HepG2 (cell line): ENCODE data around the gene GNAL. TPM values are rescaled to one million over a fixed set of nuclear protein-coding genes. Genes with fewer than 3 reads are reported as not detected.

Experiments
- ATAC-seq: fragments of 200-7000 bp; cut with Tn5 transposase; 3 replicates; pipeline ENCODE4 v1.9.1; 2020; ENCODE audit warnings: mild to moderate bottlenecking, moderate library complexity
- BruUV-seq: library from RNA; stranded (reverse); fragments of 400-500 nt; replicated peaks from 2 replicates; lab custom pipeline; 2021; lab: Mats Ljungman, UMichigan
- CTCF ChIA-PET: fragments of 300-600 bp; formaldehyde crosslinking; extraction: SDS; loops from one replicate; lab custom pipeline; 2021; ENCODE audit warnings: low total read pairs, inconsistent platforms, low intra/inter-chr PET ratio; lab: Yijun Ruan, JAX
- POLR2A ChIA-PET: fragments of 350-600 bp; sonication (Branson Sonifier 250); formaldehyde crosslinking; loops from one replicate; lab custom pipeline; 2020; ENCODE audit warnings: antibody characterized with exemption, inconsistent platforms; lab: Yijun Ruan, JAX
- DNase-seq: peaks from one replicate; pipeline ENCODE4 v3.0.0-alpha.2; 2015; ENCODE audit warnings: low spot score
- FAIRE-seq: peaks from 3 replicates; lab custom pipeline; 2011; peaks lifted over from hg19 to GRCh38; lab: Jason Lieb, UNC
- H2AFZ ChIP-seq: one replicate; pipeline ENCODE4 v1.6.1; 2011; ENCODE audit warnings: low read length, inconsistent platforms
- H3K27ac ChIP-seq: fragments of 300-600 bp; 3 replicates; pipeline ENCODE4 v1.8.0; 2011; ENCODE audit warnings: mixed run types, mild to moderate bottlenecking, mixed read lengths, low read length, inconsistent platforms; ENCODE audit not compliant: insufficient read depth; ENCODE audit errors: extremely low read length
- H3K27me3 ChIP-seq, 2 experiments: fragments of 200-600 bp in 1 of 2; 2 replicates in 1 of 2; 3 replicates in 1 of 2; pipeline versions ENCODE4 v1.6.0 to v1.8.0; 2011; ENCODE audit warnings: low read length in 2 of 2, mild to moderate bottlenecking in 2 of 2, moderate library complexity in 2 of 2, inconsistent platforms in 1 of 2; ENCODE audit not compliant: insufficient read depth in 2 of 2, control insufficient read depth in 1 of 2
- H3K36me3 ChIP-seq, 2 experiments: fragments of 200-600 bp in 1 of 2; replicated peaks in 1 of 2; 2 replicates in 1 of 2; 3 replicates in 1 of 2; pipeline versions ENCODE4 v1.5.1 to v1.8.0; 2011; ENCODE audit warnings: low read length in 2 of 2, inconsistent platforms in 1 of 2; ENCODE audit not compliant: insufficient read depth in 2 of 2, control insufficient read depth in 1 of 2
- H3K4me1 ChIP-seq: 2 replicates; pipeline ENCODE4 v1.5.1; 2012; ENCODE audit warnings: low read length, inconsistent platforms; ENCODE audit not compliant: insufficient read depth
- H3K4me2 ChIP-seq: 2 replicates; pipeline ENCODE4 v1.6.0; 2011; ENCODE audit warnings: low read depth, low read length, inconsistent platforms
- H3K4me3 ChIP-seq, 3 experiments: fragments of 200-600 bp in 1 of 3; sonication (generic), shearing (Covaris generic) in 1 of 3; replicated peaks in 1 of 3; 2 replicates each; pipeline ENCODE4 v1.5.1; 2011 to 2016; ENCODE audit warnings: low read length in 3 of 3, inconsistent platforms in 2 of 3, low read depth in 2 of 3, mild to moderate bottlenecking in 2 of 3, control low read depth in 1 of 3, mixed read lengths in 1 of 3; ENCODE audit not compliant: insufficient read depth in 1 of 3
- H3K79me2 ChIP-seq: one replicate; pipeline ENCODE4 v1.6.1; 2011; ENCODE audit warnings: low read length, inconsistent platforms; ENCODE audit not compliant: insufficient read depth
- H3K9ac ChIP-seq: 2 replicates; pipeline ENCODE4 v1.6.0; 2011; ENCODE audit warnings: mild to moderate bottlenecking, low read depth, low read length, inconsistent platforms; ENCODE audit not compliant: insufficient read depth
- H3K9me3 ChIP-seq: 2 replicates; pipeline ENCODE4 v1.5.1; 2012; ENCODE audit warnings: mild to moderate bottlenecking, low read length
- H4K20me1 ChIP-seq: 2 replicates; pipeline ENCODE4 v1.6.0; 2011; ENCODE audit warnings: inconsistent platforms, mild to moderate bottlenecking, low read length, moderate library complexity; ENCODE audit not compliant: insufficient read depth
- ATF7-NPFF ChIP-seq: sonication (generic); formaldehyde crosslinking; IDR thresholded peaks from 2 replicates; pipeline ENCODE4 v1.8.1; 2023; ENCODE audit warnings: mild to moderate bottlenecking, low read depth, missing genetic modification reagents, moderate library complexity
- ERF ChIP-seq: IDR thresholded peaks from 2 replicates; pipeline ENCODE4 v1.6.1; 2018; ENCODE audit warnings: missing biosample characterization, missing genetic modification reagents
- HNRNPUL1 ChIP-seq: fragments of 200-400 bp; formaldehyde crosslinking; IDR thresholded peaks from 2 replicates; pipeline ENCODE4 v1.6.1; 2017; ENCODE audit warnings: low read depth, mild to moderate bottlenecking, low read length, moderate library complexity
- KAT2B ChIP-seq: fragments of 150-350 bp; IDR thresholded peaks from 2 replicates; pipeline ENCODE4 v1.6.1; 2014; ENCODE audit warnings: low read depth, low read length, borderline replicate concordance
- PAX8 ChIP-seq: sonication (generic); formaldehyde crosslinking; IDR thresholded peaks from 2 replicates; pipeline ENCODE4 v1.8.0; 2022; ENCODE audit warnings: mild to moderate bottlenecking, missing genetic modification reagents, borderline replicate concordance
- PRMT3 ChIP-seq: sonication (generic); formaldehyde crosslinking; IDR thresholded peaks from 2 replicates; pipeline ENCODE4 v1.8.1; 2022; ENCODE audit warnings: low read depth, mild to moderate bottlenecking, moderate library complexity, missing genetic modification reagents, borderline replicate concordance
- RAD51 ChIP-seq: fragments of 450-650 bp; IDR thresholded peaks from 2 replicates; pipeline ENCODE4 v1.6.1; 2016; ENCODE audit warnings: borderline replicate concordance
- SOX5 ChIP-seq: IDR thresholded peaks from 2 replicates; pipeline ENCODE4 v1.6.1; 2016; ENCODE audit warnings: borderline replicate concordance
- SSRP1 ChIP-seq: IDR thresholded peaks from 2 replicates; pipeline ENCODE4 v1.6.1; 2016; ENCODE audit warnings: control low read depth
- ZFP36L1 ChIP-seq: sonication (generic); formaldehyde crosslinking; IDR thresholded peaks from 2 replicates; pipeline ENCODE4 v1.8.0; 2022; ENCODE audit warnings: mild to moderate bottlenecking, missing genetic modification reagents, moderate library complexity
- ZNF121 ChIP-seq: sonication (generic); formaldehyde crosslinking; IDR thresholded peaks from 2 replicates; pipeline ENCODE4 v1.5.0; 2020; ENCODE audit warnings: mild to moderate bottlenecking, missing genetic modification reagents
- ZNF547 ChIP-seq: sonication (generic); formaldehyde crosslinking; IDR thresholded peaks from 2 replicates; pipeline ENCODE4 v1.5.1; 2020; ENCODE audit warnings: mild to moderate bottlenecking, missing genetic modification reagents
- ZNF605 ChIP-seq: sonication (generic); formaldehyde crosslinking; IDR thresholded peaks from 2 replicates; pipeline ENCODE4 v1.8.0; 2022; ENCODE audit warnings: mild to moderate bottlenecking, missing genetic modification reagents
- ZNF775 ChIP-seq: sonication (generic); formaldehyde crosslinking; IDR thresholded peaks from 2 replicates; pipeline ENCODE4 v1.4.0; 2020; ENCODE audit warnings: missing genetic modification reagents, mild to moderate bottlenecking, moderate library complexity, borderline replicate concordance
- WGBS: methylation state at CpG from one replicate; pipeline ENCODE4 v1.1.6; 2017; ENCODE audit warnings: low lambda C conversion rate; 5-methylcytosine and 5-hydroxymethylcytosine counted together
- in situ Hi-C: cut with HindIII; loops from 2 replicates; pipeline ENCODE4 v1.10.0; 2017; ENCODE audit warnings: low pct_unique_long_range_greater_than_20kb; ENCODE audit not compliant: extremely low pct_ligation_motif_present
- intact Hi-C: fragments of 100-400 bp; cut with micrococcal nuclease; formaldehyde crosslinking; loops from one replicate; pipeline ENCODE4 v1.10.0; 2022; ENCODE audit not compliant: unreplicated experiment
- polyA plus RNA-seq, 8 experiments: library from polyadenylated mRNA; depleted of rRNA in 3 of 8; stranded (reverse) in 7 of 8; unstranded in 1 of 8; fragments of >200 nt; fragmentation: Illumina TruSeq in 4 of 8; extraction: Trizol in 4 of 8; gene quantifications; 2 replicates each; pipeline versions ENCODE4 v1.2.1 to v1.2.3, GENCODE V29; 2011 to 2016; ENCODE audit warnings: low read depth in 4 of 8, missing spikeins in 1 of 8, mixed read lengths in 1 of 8; ENCODE audit not compliant: insufficient read depth in 1 of 8
- total RNA-seq, 5 experiments: library from RNA; depleted of rRNA; stranded (reverse); fragments of >200 nt; fragmentation: Illumina TruSeq; extraction: Trizol; gene quantifications; 2 replicates each; pipeline ENCODE4 v1.2.3, GENCODE V29; 2016; ENCODE audit warnings: low read depth in 1 of 5
- TF ChIP-seq, protein P1 (sequence below): sonication (generic); formaldehyde crosslinking; IDR thresholded peaks from 2 replicates; pipeline ENCODE4 v1.5.0; 2020; ENCODE audit warnings: mild to moderate bottlenecking, missing genetic modification reagents
- TF ChIP-seq, protein P2 (sequence below): sonication (generic); formaldehyde crosslinking; IDR thresholded peaks from 2 replicates; pipeline ENCODE4 v1.4.0; 2020; ENCODE audit warnings: mild to moderate bottlenecking, missing genetic modification reagents
- TF ChIP-seq, protein P3 (sequence below): sonication (generic); formaldehyde crosslinking; IDR thresholded peaks from 2 replicates; pipeline ENCODE4 v1.9.0; 2021; ENCODE audit warnings: missing genetic modification reagents, borderline replicate concordance

The GNAL gene
- total and polyA plus RNA-seq, 2 of the 13 experiments (the other 11 are each of a cell fraction or from before 2014, with no cell fraction given), result 0.87 to 1.4 TPM

DNA sequence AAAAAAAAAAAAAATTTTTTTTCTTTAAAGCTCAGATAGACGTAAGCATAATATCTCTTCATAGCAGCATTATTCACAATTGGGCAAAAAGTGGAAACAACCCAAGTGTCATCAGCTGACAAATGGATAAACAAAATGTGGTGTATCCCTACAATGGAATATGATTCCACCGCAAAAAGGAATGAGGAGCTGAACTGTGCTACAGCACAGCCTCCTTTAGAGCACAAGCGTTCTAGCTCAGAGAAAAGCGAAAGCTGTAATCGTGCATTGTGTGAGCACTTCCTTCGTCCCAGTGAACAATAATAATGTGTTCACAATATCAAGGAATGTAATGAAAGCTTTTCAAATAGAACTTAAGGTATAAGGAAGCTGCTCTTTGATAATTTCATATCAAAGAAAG is 150.5 kb downstream of the GNAL start:
- Histone ChIP-seq H2AFZ (no peak overlapping the region), H4K20me1 (no peaks in the 10 kb centered on the region), H3K9me3 (no peaks in the 10 kb centered on the region), H3K27ac (no peak overlapping the region), H3K79me2 (no peaks in the 10 kb centered on the region), H3K27me3 (no peaks in the 10 kb centered on the region), H3K9ac (no peak overlapping the region), H3K36me3 (no peaks in the 10 kb centered on the region), H3K4me1 (peaks cover 22% of the 10 kb centered on the region), H3K4me3 (no peak overlapping the region), H3K4me2 (no peak overlapping the region)
- no peak for DNase-seq
- in situ Hi-C loops, result no loop called here
- CTCF ChIA-PET, result no interaction called here
- intact Hi-C loops, result no loop called here
- POLR2A ChIA-PET, result interaction anchor here (1.1 to 2.7 kb wide), 5 partner anchors 11 to 141 kb away, joined by 3 to 16 read pairs (median 7); partner anchors contain the start of genes CHMP1B and IMPA2
- 88% methylated on average over 6 of the region's 6 CpGs for WGBS
- BruUV-seq, result no TSS peak
- FAIRE-seq, result no peak
- ATAC-seq, result no peak
- TF ChIP-seq, protein P1, sequence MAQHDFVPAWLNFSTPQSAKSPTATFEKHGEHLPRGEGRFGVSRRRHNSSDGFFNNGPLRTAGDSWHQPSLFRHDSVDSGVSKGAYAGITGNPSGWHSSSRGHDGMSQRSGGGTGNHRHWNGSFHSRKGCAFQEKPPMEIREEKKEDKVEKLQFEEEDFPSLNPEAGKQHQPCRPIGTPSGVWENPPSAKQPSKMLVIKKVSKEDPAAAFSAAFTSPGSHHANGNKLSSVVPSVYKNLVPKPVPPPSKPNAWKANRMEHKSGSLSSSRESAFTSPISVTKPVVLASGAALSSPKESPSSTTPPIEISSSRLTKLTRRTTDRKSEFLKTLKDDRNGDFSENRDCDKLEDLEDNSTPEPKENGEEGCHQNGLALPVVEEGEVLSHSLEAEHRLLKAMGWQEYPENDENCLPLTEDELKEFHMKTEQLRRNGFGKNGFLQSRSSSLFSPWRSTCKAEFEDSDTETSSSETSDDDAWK (CRISPR knock-in tag), result no peak
- TF ChIP-seq PRMT3, result no peak
- TF ChIP-seq PAX8 (CRISPR knock-in tag), result no peak
- no peak for TF ChIP-seq ZFP36L1 (CRISPR knock-in tag)
- TF ChIP-seq ATF7-NPFF (CRISPR knock-in tag), result no peak
- TF ChIP-seq ZNF605, result no peak
- TF ChIP-seq, protein P2, sequence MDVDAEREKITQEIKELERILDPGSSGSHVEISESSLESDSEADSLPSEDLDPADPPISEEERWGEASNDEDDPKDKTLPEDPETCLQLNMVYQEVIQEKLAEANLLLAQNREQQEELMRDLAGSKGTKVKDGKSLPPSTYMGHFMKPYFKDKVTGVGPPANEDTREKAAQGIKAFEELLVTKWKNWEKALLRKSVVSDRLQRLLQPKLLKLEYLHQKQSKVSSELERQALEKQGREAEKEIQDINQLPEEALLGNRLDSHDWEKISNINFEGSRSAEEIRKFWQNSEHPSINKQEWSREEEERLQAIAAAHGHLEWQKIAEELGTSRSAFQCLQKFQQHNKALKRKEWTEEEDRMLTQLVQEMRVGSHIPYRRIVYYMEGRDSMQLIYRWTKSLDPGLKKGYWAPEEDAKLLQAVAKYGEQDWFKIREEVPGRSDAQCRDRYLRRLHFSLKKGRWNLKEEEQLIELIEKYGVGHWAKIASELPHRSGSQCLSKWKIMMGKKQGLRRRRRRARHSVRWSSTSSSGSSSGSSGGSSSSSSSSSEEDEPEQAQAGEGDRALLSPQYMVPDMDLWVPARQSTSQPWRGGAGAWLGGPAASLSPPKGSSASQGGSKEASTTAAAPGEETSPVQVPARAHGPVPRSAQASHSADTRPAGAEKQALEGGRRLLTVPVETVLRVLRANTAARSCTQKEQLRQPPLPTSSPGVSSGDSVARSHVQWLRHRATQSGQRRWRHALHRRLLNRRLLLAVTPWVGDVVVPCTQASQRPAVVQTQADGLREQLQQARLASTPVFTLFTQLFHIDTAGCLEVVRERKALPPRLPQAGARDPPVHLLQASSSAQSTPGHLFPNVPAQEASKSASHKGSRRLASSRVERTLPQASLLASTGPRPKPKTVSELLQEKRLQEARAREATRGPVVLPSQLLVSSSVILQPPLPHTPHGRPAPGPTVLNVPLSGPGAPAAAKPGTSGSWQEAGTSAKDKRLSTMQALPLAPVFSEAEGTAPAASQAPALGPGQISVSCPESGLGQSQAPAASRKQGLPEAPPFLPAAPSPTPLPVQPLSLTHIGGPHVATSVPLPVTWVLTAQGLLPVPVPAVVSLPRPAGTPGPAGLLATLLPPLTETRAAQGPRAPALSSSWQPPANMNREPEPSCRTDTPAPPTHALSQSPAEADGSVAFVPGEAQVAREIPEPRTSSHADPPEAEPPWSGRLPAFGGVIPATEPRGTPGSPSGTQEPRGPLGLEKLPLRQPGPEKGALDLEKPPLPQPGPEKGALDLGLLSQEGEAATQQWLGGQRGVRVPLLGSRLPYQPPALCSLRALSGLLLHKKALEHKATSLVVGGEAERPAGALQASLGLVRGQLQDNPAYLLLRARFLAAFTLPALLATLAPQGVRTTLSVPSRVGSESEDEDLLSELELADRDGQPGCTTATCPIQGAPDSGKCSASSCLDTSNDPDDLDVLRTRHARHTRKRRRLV (CRISPR knock-in tag), result no peak
- TF ChIP-seq HNRNPUL1, result no peak
- TF ChIP-seq SSRP1 (CRISPR knock-in tag), result no peak
- TF ChIP-seq ZNF121 (CRISPR knock-in tag), result no peak
- TF ChIP-seq ZNF547, result no peak
- TF ChIP-seq SOX5 (CRISPR knock-in tag), result no peak
- no peak for TF ChIP-seq ERF (CRISPR knock-in tag)
- TF ChIP-seq KAT2B, result no peak
- TF ChIP-seq RAD51, result no peak
- no peak for TF ChIP-seq ZNF775
- TF ChIP-seq, protein P3, sequence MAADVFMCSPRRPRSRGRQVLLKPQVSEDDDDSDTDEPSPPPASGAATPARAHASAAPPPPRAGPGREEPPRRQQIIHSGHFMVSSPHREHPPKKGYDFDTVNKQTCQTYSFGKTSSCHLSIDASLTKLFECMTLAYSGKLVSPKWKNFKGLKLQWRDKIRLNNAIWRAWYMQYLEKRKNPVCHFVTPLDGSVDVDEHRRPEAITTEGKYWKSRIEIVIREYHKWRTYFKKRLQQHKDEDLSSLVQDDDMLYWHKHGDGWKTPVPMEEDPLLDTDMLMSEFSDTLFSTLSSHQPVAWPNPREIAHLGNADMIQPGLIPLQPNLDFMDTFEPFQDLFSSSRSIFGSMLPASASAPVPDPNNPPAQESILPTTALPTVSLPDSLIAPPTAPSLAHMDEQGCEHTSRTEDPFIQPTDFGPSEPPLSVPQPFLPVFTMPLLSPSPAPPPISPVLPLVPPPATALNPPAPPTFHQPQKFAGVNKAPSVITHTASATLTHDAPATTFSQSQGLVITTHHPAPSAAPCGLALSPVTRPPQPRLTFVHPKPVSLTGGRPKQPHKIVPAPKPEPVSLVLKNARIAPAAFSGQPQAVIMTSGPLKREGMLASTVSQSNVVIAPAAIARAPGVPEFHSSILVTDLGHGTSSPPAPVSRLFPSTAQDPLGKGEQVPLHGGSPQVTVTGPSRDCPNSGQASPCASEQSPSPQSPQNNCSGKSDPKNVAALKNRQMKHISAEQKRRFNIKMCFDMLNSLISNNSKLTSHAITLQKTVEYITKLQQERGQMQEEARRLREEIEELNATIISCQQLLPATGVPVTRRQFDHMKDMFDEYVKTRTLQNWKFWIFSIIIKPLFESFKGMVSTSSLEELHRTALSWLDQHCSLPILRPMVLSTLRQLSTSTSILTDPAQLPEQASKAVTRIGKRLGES (CRISPR knock-in tag), result no peak
